ENCODE data around the gene SPNS2.

- TF ChIP-seq EZH2 (IDR thresholded peaks at IDR 0.05), result no peak
- no peak for TF ChIP-seq POLR2AphosphoS5 (IDR thresholded peaks at IDR 0.05; ENCODE audit: borderline replicate concordance, low read depth, low read length)
Measured at GRCh38 chr17:4540687-4541327, 42.1 kb downstream of the SPNS2 start.

All from SK-N-MC (cell line).